HAP-1 (cell line): ENCODE results near the gene UHRF1.

Experiments
- DNase-seq, 2 experiments: peaks; one replicate each; pipeline ENCODE4 v3.0.0-alpha.2; 2016 to 2020; ENCODE audit warnings: low spot score in 2 of 2
- H3K27me3 ChIP-seq: fragments of 250-450 bp; sonication (Bioruptor Pico); 2 replicates; pipeline ENCODE4 v1.5.1; 2020; ENCODE audit warnings: low read depth, mild to moderate bottlenecking, moderate library complexity
- H3K36me3 ChIP-seq: fragments of 250-450 bp; sonication (Bioruptor Pico); replicated peaks from 2 replicates; pipeline ENCODE4 v1.5.1; 2020; ENCODE audit warnings: mild to moderate bottlenecking
- H3K4me1 ChIP-seq: fragments of 250-450 bp; sonication (Bioruptor Pico); 2 replicates; pipeline ENCODE4 v1.5.1; 2020; ENCODE audit warnings: mild to moderate bottlenecking
- H3K4me3 ChIP-seq: fragments of 250-450 bp; sonication (Bioruptor Pico); 2 replicates; pipeline ENCODE4 v1.5.1; 2020; ENCODE audit warnings: mild to moderate bottlenecking, moderate library complexity
- H3K9me3 ChIP-seq: fragments of 250-450 bp; sonication (Bioruptor Pico); 2 replicates; pipeline ENCODE4 v1.5.1; 2020; ENCODE audit warnings: mild to moderate bottlenecking, moderate library complexity
- in situ Hi-C: fragments of 300-500 bp; cut with MboI; formaldehyde crosslinking; loops from 3 replicates; pipeline ENCODE4 v1.14.3; 2020; ENCODE audit warnings: low sequenced_read_pairs, inconsistent platforms, mixed read lengths

The UHRF1 gene

DNA sequence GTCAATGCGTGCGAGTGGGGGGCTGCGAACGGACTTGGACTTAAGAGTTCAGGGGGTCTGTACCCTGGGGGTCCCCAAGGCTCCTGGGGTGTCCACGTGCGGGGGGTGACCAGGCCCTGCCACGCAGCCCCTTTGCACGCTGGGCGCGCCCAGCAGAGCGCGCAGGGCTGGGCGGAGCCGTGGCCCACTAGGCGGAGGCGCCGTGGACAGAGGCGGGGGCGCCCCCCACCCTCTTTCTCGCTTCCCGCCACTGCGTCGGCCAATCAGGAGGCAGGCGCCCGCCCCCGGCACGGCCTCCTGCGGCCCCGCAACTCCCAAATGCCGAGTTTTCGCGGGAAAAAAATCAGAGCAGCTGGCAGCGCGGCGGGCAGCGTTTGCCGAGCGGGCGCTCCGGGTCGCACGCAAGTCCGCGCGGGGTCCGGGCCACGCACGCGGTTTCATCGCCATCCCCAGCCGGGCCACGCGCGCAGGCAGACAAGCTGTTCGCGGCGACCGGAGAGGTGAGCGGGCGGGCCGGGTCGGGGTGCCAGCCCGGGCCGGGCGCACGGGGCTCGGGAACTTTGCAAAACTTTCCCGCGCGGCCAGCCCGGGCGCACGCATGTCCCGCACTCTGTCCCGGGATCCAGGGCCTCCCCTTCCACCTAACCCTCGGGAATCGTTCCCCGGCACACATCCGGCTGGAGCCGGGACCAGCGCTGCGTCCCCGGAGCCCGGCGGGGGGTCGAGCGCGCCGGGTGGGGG, at the start of gene UHRF1:
Gene UHRF1, plus strand, starts transcription at position 346 of the 741 bp plus-strand sequence. CDS start 1,385 bp downstream, outside the sequence.
- Histone ChIP-seq H3K9me3 (no peaks in the 10 kb centered on the region), H3K27me3 (no peaks in the 10 kb centered on the region), H3K4me3 (peak within 1 kb of the TSS; percentile 64), H3K4me1 (peaks cover 18% of the 10 kb centered on the region), H3K36me3 (peaks cover 35% of the 10 kb centered on the region)
- DNase-seq = peak; percentile 69 to 88
- in situ Hi-C loops = no loop called here

DNA sequence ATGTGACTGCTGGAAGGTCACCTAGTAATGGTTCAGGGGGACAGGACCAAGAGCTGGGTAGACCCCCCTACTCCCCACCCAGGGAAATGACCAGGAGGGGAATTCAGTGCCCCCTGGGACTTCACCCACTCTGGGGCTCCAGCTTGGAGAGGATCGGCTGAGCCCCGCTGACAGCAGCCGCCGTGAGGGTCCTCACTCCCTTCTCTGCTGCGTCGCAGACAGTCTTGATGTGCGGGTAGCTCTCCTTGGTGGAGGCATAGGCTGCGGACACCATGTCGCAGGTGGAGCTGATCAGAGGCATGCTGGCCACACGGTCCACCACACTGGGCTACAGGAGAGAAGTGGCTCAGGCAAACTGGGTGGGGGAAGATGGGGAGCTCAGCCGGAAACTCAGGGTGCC, 49.6 kb upstream of the UHRF1 start:
- in situ Hi-C loops = no loop called here
- no peak overlapping the region for H3K4me3 ChIP-seq
- no peaks in the 10 kb centered on the region for H3K4me1 ChIP-seq
- peaks cover 20% of the 10 kb centered on the region for H3K36me3 ChIP-seq
- no peaks in the 10 kb centered on the region for H3K27me3 ChIP-seq
- no peaks in the 10 kb centered on the region for H3K9me3 ChIP-seq
- DNase-seq = no peak

GRCh38 chr19:4861147-4861546, 48.2 kb upstream of the UHRF1 start:
- no peak overlapping the region for H3K4me3 ChIP-seq
- no peaks in the 10 kb centered on the region for H3K27me3 ChIP-seq
- no peaks in the 10 kb centered on the region for H3K4me1 ChIP-seq
- DNase-seq = no peak
- peaks cover 20% of the 10 kb centered on the region for H3K36me3 ChIP-seq
- H3K9me3 ChIP-seq = no peaks in the 10 kb centered on the region
- in situ Hi-C loops = no loop called here

- in situ Hi-C loops = no loop called here
- Histone ChIP-seq H3K9me3 (no peaks in the 10 kb centered on the region), H3K36me3 (peaks cover 4% of the 10 kb centered on the region), H3K4me1 (peaks cover 6% of the 10 kb centered on the region), H3K4me3 (peak overlapping the region; percentile 65), H3K27me3 (no peaks in the 10 kb centered on the region)
- DNase-seq = peak in 1 of 2 experiments; percentile 72
Measured at GRCh38 chr19:4866595-4867424, 42.5 kb upstream of the UHRF1 start.

DNA sequence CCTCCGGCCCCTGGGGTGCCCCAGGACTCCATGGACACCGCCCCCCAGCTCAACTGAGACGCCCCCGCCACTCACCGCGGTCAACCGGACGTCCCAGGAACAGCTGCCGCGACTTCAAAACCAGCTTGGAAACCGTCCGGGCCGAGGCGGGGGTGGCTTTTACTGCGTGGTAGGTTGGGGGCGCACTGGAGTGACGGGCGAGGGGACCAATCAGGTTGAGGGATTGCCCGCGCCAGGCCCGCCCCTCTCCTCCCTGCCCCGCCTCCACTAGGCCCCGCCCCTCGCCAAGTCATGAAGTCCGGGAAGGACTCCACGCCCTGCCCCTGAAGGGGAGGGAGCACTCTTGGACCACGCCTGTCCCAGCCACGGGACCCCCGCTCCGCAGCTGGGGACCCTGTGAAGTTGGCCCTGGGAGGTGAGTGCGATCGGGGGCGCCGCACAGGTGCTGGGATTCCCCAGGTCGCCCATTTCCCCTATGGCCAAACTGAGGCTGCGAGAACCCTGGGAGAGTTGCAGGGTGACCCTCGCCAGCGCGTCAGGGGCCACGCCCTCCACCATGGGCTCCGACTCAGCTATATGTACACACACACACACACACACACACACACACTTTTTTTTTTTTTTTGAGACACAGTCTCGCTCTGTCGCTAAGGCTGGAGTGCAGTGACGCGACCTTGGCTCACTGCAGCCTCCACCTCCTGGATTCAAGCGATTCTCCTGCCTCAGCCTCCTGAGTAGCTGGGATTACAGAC, 41.6 kb upstream of the UHRF1 start, which contains the start of gene PLIN3:
Gene PLIN3, minus strand, starts transcription at position 134 of the 752 bp plus-strand sequence. CDS start 6,273 bp downstream, outside the sequence.
- in situ Hi-C loops = no loop called here
- no peaks in the 10 kb centered on the region for H3K9me3 ChIP-seq
- H3K4me1 ChIP-seq = peaks cover 6% of the 10 kb centered on the region
- H3K4me3 ChIP-seq = peak within 1 kb of the TSS; percentile 65
- DNase-seq = peak; percentile 75 to 98
- H3K27me3 ChIP-seq = no peaks in the 10 kb centered on the region
- no peaks in the 10 kb centered on the region for H3K36me3 ChIP-seq

DNA sequence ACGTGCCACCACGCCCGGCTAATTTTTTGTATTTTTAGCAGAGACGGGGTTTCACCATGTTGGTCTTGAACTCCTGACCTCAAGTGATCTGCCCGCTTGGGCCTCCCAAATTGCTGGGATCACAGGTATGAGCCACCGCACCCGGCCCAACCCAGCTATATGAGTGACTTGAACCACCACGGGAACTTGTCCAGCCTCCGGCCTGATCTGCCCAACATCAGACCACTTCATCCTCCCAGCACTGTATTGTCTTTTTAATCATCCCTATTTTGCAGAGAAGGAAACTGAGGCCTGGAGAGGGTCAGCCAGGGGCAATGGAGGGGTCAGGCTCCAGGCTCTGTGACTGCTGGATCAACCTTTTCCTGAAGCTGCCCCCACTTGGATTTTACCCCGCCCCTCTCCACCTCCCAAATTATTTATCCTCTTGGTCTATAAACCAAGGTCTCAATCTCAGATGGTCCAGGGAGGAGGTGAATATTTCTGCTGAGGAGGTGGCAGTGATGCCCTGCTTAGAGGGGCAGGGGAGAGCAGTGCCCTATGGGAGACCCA, 40.9 kb upstream of the UHRF1 start:
- Histone ChIP-seq H3K27me3 (no peaks in the 10 kb centered on the region), H3K36me3 (no peaks in the 10 kb centered on the region), H3K4me1 (peaks cover 6% of the 10 kb centered on the region), H3K4me3 (peak overlapping the region; percentile 65), H3K9me3 (no peaks in the 10 kb centered on the region)
- no peak for DNase-seq
- in situ Hi-C loops = no loop called here

DNA sequence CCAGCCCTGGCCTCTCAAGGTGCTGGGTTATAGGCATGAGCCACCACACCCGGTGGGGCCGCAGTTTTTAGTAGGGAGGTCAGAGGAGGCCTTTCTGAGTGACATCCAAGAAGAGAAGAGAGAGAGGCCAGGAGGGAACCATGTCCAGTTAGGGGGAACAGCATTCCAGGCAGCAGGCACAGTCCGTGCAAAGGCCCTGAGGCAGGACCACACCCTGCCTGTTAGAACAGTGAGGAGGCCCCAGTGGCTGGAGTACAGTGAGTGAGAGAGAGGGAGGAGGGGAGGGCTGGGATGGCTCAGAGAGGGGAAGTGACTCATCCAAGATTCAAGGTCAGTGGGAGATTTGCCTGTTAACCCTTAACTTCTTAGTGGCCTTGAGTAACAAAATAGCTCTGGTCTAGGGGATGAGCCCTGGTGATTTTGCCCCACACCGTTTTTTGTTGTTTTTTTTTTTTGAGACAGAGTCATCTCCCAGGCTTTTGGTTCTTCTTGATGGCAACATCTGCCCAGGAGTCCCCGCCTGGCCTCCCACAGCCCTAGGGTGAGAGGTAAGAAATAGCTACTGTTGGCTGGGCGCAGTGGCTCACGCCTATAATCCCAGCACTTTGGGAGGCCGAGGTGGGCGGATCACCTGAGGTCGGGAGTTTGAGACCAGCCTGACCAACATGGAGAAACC, 39.1 kb upstream of the UHRF1 start:
- Histone ChIP-seq H3K4me1 (peaks cover 6% of the 10 kb centered on the region), H3K4me3 (no peak overlapping the region), H3K9me3 (no peaks in the 10 kb centered on the region), H3K36me3 (no peaks in the 10 kb centered on the region), H3K27me3 (no peaks in the 10 kb centered on the region)
- in situ Hi-C loops = no loop called here
- DNase-seq = peak; percentile 22 to 68

GRCh38 chr19:4871711-4872110, 37.6 kb upstream of the UHRF1 start:
- in situ Hi-C loops = no loop called here
- no peak for DNase-seq
- Histone ChIP-seq H3K9me3 (no peaks in the 10 kb centered on the region), H3K27me3 (no peaks in the 10 kb centered on the region), H3K36me3 (no peaks in the 10 kb centered on the region), H3K4me3 (no peak overlapping the region), H3K4me1 (peaks cover 1% of the 10 kb centered on the region; the same call in 1 of the 2 replicates)

GRCh38 chr19:4873930-4874329, 35.4 kb upstream of the UHRF1 start:
- in situ Hi-C loops = no loop called here
- DNase-seq = no peak
- Histone ChIP-seq H3K36me3 (no peaks in the 10 kb centered on the region), H3K9me3 (no peaks in the 10 kb centered on the region), H3K27me3 (no peaks in the 10 kb centered on the region), H3K4me3 (no peak overlapping the region), H3K4me1 (no peaks in the 10 kb centered on the region)

- DNase-seq = no peak
- Histone ChIP-seq H3K36me3 (no peaks in the 10 kb centered on the region), H3K27me3 (no peaks in the 10 kb centered on the region), H3K4me3 (no peak overlapping the region), H3K9me3 (no peaks in the 10 kb centered on the region), H3K4me1 (no peaks in the 10 kb centered on the region)
- in situ Hi-C loops = no loop called here
Measured at GRCh38 chr19:4877753-4878490, 31.4 kb upstream of the UHRF1 start.

GRCh38 chr19:4878491-4878968, 30.8 kb upstream of the UHRF1 start:
- no peak for DNase-seq
- in situ Hi-C loops = no loop called here
- no peaks in the 10 kb centered on the region for H3K27me3 ChIP-seq
- no peaks in the 10 kb centered on the region for H3K4me1 ChIP-seq
- H3K4me3 ChIP-seq = no peak overlapping the region
- no peaks in the 10 kb centered on the region for H3K36me3 ChIP-seq
- H3K9me3 ChIP-seq = no peaks in the 10 kb centered on the region

GRCh38 chr19:4879041-4879440, 30.3 kb upstream of the UHRF1 start:
- in situ Hi-C loops = no loop called here
- DNase-seq = no peak
- H3K4me3 ChIP-seq = no peak overlapping the region
- no peaks in the 10 kb centered on the region for H3K4me1 ChIP-seq
- no peaks in the 10 kb centered on the region for H3K36me3 ChIP-seq
- H3K27me3 ChIP-seq = no peaks in the 10 kb centered on the region
- no peaks in the 10 kb centered on the region for H3K9me3 ChIP-seq
